Sciatic nerve (tissue), 2 donors: ENCODE results near the gene GRIA1. TPM values are rescaled to one million over a fixed set of nuclear protein-coding genes. Genes with fewer than 3 reads are reported as not detected.

Experiments used
- ATAC-seq: fragments of 200-7000 bp; cut with Tn5 transposase; one replicate; pipeline ENCODE4 v1.9.1; 2020; ENCODE audit warnings: mild to moderate bottlenecking, moderate library complexity
- DNase-seq: peaks from one replicate; pipeline ENCODE4 v3.0.0-alpha.2; 2020; ENCODE audit warnings: low spot score
- intact Hi-C: fragments of 100-400 bp; cut with DNase I; formaldehyde crosslinking; loops from one replicate; pipeline ENCODE4 v1.14.2; 2022
- total RNA-seq: library from RNA; stranded (reverse); fragmentation: NEBNext Ultra II Directional; extraction: Animal tissue kit (Norgen Biotek cat#: 25700); gene quantifications from one replicate; pipeline ENCODE4 v1.2.1, GENCODE V29; 2021
- donor health status: DM: no; HTN: no; CAD: no.
- donor health status: DM: no; HTN: no; CAD: no.

Gene GRIA1
- total RNA-seq, 1 donor from 2014 or later, result 1.4 TPM

- intact Hi-C loops, result no loop called here
- no peak for ATAC-seq
- no peak for DNase-seq
Measured at GRCh38 chr5:153491038-153491744, 721 bp downstream of the GRIA1 start.

- intact Hi-C loops, result no loop called here
- ATAC-seq (no peak), DNase-seq (no peak)
Measured at GRCh38 chr5:153491856-153492255, 1.4 kb downstream of the GRIA1 start.

GRCh38 chr5:153496835-153497234 is 6.4 kb downstream of the GRIA1 start:
- DNase-seq (no peak), ATAC-seq (peak; percentile 61)
- intact Hi-C loops, result no loop called here

GRCh38 chr5:153498516-153498915 is 8.0 kb downstream of the GRIA1 start:
- intact Hi-C loops, result no loop called here
- DNase-seq, result no peak
- peak; percentile 17 for ATAC-seq

GRCh38 chr5:153500178-153500577 is 9.7 kb downstream of the GRIA1 start:
- ATAC-seq (no peak), DNase-seq (no peak)
- intact Hi-C loops, result no loop called here

- DNase-seq (no peak), ATAC-seq (peak; percentile 81)
- intact Hi-C loops, result no loop called here
Measured at GRCh38 chr5:153504726-153505125, 14.3 kb downstream of the GRIA1 start.

- DNase-seq, result no peak
Measured at GRCh38 chr5:153508700-153509099, 18.2 kb downstream of the GRIA1 start.

GRCh38 chr5:153511622-153512021 is 21.2 kb downstream of the GRIA1 start:
- no peak for ATAC-seq
- no peak for DNase-seq
- intact Hi-C loops, result no loop called here

More at GRCh38 chr5:153508700-153509099, 18.2 kb downstream of the GRIA1 start:
- ATAC-seq, result no peak
- intact Hi-C loops, result no loop called here

- intact Hi-C loops, result no loop called here
- DNase-seq, result no peak
- ATAC-seq, result peak; percentile 19
Measured at GRCh38 chr5:153513156-153513555, 22.7 kb downstream of the GRIA1 start.

- intact Hi-C loops, result no loop called here
- ATAC-seq, result no peak
- no peak for DNase-seq
Measured at GRCh38 chr5:153515301-153515700, 24.8 kb downstream of the GRIA1 start.

- intact Hi-C loops, result no loop called here
- no peak for DNase-seq
- ATAC-seq, result peak; percentile 20
Measured at GRCh38 chr5:153516504-153517240, 26.2 kb downstream of the GRIA1 start.

- DNase-seq, result no peak
- intact Hi-C loops, result no loop called here
- ATAC-seq, result peak; percentile 64
Measured at GRCh38 chr5:153517241-153517611, 26.8 kb downstream of the GRIA1 start.

GRCh38 chr5:153520137-153520536 is 29.7 kb downstream of the GRIA1 start:
- ATAC-seq, result no peak
- intact Hi-C loops, result no loop called here

GRCh38 chr5:153520952-153521351 is 30.5 kb downstream of the GRIA1 start:
- intact Hi-C loops, result no loop called here
- ATAC-seq (peak; percentile 45), DNase-seq (no peak)

More at GRCh38 chr5:153520137-153520536, 29.7 kb downstream of the GRIA1 start:
- DNase-seq, result no peak

GRCh38 chr5:153523211-153523610 is 32.7 kb downstream of the GRIA1 start:
- ATAC-seq (no peak), DNase-seq (no peak)
- intact Hi-C loops, result no loop called here

GRCh38 chr5:153523831-153524230 is 33.4 kb downstream of the GRIA1 start:
- DNase-seq (no peak), ATAC-seq (peak; percentile 43)
- intact Hi-C loops, result no loop called here

- ATAC-seq, result no peak
- intact Hi-C loops, result no loop called here
- DNase-seq, result no peak
Measured at GRCh38 chr5:153525536-153525935, 35.1 kb downstream of the GRIA1 start.

- no peak for ATAC-seq
Measured at GRCh38 chr5:153530357-153531143, 40.1 kb downstream of the GRIA1 start.

GRCh38 chr5:153533546-153533945 is 43.1 kb downstream of the GRIA1 start:
- DNase-seq, result no peak
- peak; percentile 58 for ATAC-seq
- intact Hi-C loops, result no loop called here

More at GRCh38 chr5:153530357-153531143, 40.1 kb downstream of the GRIA1 start:
- intact Hi-C loops, result no loop called here
- DNase-seq, result no peak

GRCh38 chr5:153534102-153534501 is 43.6 kb downstream of the GRIA1 start:
- no peak for DNase-seq
- intact Hi-C loops, result no loop called here
- peak; percentile 74 for ATAC-seq
